NCI-H128 (cell line): ENCODE measurements around the gene BCAS3.
"Not testable (repeated sequence)": the region's sequence is repeated elsewhere in the genome, so short reads cannot be mapped to it uniquely, and the experiment has no call there.

Source experiments
- DNase-seq: peaks from one replicate; lab custom pipeline; 2025; ENCODE audit not compliant: unreplicated experiment; lab: John Stamatoyannopoulos, UW

The BCAS3 gene

GRCh38 chr17:60989379-60989778, 311.7 kb downstream of the BCAS3 start:
- DNase-seq, result no peak

GRCh38 chr17:60989846-60990245, 312.2 kb downstream of the BCAS3 start:
- no peak for DNase-seq

- no peak for DNase-seq
Measured at GRCh38 chr17:60993497-60993896, 315.8 kb downstream of the BCAS3 start.

- DNase-seq, result no peak
Measured at GRCh38 chr17:60995680-60996079, 318.0 kb downstream of the BCAS3 start.

GRCh38 chr17:61000911-61001310, 323.3 kb downstream of the BCAS3 start:
- DNase-seq, result no peak

GRCh38 chr17:61002316-61002736, 324.7 kb downstream of the BCAS3 start:
- no peak for DNase-seq

GRCh38 chr17:61005358-61005757, 327.7 kb downstream of the BCAS3 start:
- no peak for DNase-seq

GRCh38 chr17:61005958-61006357, 328.3 kb downstream of the BCAS3 start:
- not testable (repeated sequence) for DNase-seq

GRCh38 chr17:61007980-61008379, 330.3 kb downstream of the BCAS3 start:
- DNase-seq, result no peak

GRCh38 chr17:61009663-61010062, 332.0 kb downstream of the BCAS3 start:
- no peak for DNase-seq

GRCh38 chr17:61010661-61011170, 333.1 kb downstream of the BCAS3 start:
- DNase-seq, result no peak

GRCh38 chr17:61011251-61011650, 333.6 kb downstream of the BCAS3 start:
- DNase-seq, result no peak

GRCh38 chr17:61015966-61016365, 338.3 kb downstream of the BCAS3 start:
- DNase-seq, result no peak

- no peak for DNase-seq
Measured at GRCh38 chr17:61017317-61018006, 339.8 kb downstream of the BCAS3 start.

- no peak for DNase-seq
Measured at GRCh38 chr17:61018938-61019337, 341.3 kb downstream of the BCAS3 start.

GRCh38 chr17:61023996-61024395, 346.3 kb downstream of the BCAS3 start:
- DNase-seq, result no peak

- DNase-seq, result no peak
Measured at GRCh38 chr17:61026818-61027217, 349.2 kb downstream of the BCAS3 start.

- DNase-seq, result no peak
Measured at GRCh38 chr17:61029181-61029580, 351.5 kb downstream of the BCAS3 start.

- no peak for DNase-seq
Measured at GRCh38 chr17:61040666-61041065, 363.0 kb downstream of the BCAS3 start.

- DNase-seq, result not testable (repeated sequence)
Measured at GRCh38 chr17:61042348-61042747, 364.7 kb downstream of the BCAS3 start.

GRCh38 chr17:61047515-61047914, 369.9 kb downstream of the BCAS3 start:
- no peak for DNase-seq

- no peak for DNase-seq
Measured at GRCh38 chr17:61048376-61049106, 370.9 kb downstream of the BCAS3 start.
